Activated CD4-positive, alpha-beta T cell treated with anti-CD3 and anti-CD28 coated beads, Interleukin-2, amount 10 ng/mL, durations not matched to agents 7 days and 5 days (primary cell): Measurements from ENCODE around the gene DDX23. TPM values are rescaled to one million over a fixed set of nuclear protein-coding genes. Genes with fewer than 3 reads are reported as not detected.

Experiments used
- CTCF ChIA-PET: fragments of 350-600 bp; sonication (Branson Sonifier 250); formaldehyde crosslinking; loops from one replicate; lab custom pipeline; 2021; ENCODE audit warnings: antibody characterized with exemption; lab: Charles Lee
- POLR2A ChIA-PET: fragments of 350-600 bp; sonication (Branson Sonifier 250); formaldehyde crosslinking; loops from one replicate; lab custom pipeline; 2021; ENCODE audit warnings: antibody characterized with exemption; lab: Charles Lee
- DNase-seq: peaks from one replicate; pipeline ENCODE4 v3.0.0-alpha.2; 2020
- H3K27ac Mint-ChIP-seq: one replicate; pipeline ENCODE4 v1.8.0; 2021; ENCODE audit warnings: mild to moderate bottlenecking, moderate library complexity, mixed read lengths
- H3K27me3 Mint-ChIP-seq: one replicate; pipeline ENCODE4 v1.8.0; 2021; ENCODE audit warnings: mixed read lengths
- H3K36me3 Mint-ChIP-seq: one replicate; pipeline ENCODE4 v1.8.0; 2021; ENCODE audit warnings: low read depth, mixed read lengths
- H3K4me1 Mint-ChIP-seq: one replicate; pipeline ENCODE4 v1.8.0; 2021; ENCODE audit warnings: mixed read lengths
- H3K4me3 Mint-ChIP-seq: one replicate; pipeline ENCODE4 v1.8.0; 2021; ENCODE audit warnings: mild to moderate bottlenecking, moderate library complexity, mixed read lengths
- H3K9me3 Mint-ChIP-seq: one replicate; pipeline ENCODE4 v1.8.0; 2021; ENCODE audit warnings: mixed read lengths
- total RNA-seq, 2 experiments: library from RNA; stranded (reverse); gene quantifications; one replicate each; pipeline ENCODE4 v1.2.3, GENCODE V29; 2021

The DDX23 gene
- total RNA-seq, 2 experiments from 2014 or later: 143 to 144 TPM

DNA sequence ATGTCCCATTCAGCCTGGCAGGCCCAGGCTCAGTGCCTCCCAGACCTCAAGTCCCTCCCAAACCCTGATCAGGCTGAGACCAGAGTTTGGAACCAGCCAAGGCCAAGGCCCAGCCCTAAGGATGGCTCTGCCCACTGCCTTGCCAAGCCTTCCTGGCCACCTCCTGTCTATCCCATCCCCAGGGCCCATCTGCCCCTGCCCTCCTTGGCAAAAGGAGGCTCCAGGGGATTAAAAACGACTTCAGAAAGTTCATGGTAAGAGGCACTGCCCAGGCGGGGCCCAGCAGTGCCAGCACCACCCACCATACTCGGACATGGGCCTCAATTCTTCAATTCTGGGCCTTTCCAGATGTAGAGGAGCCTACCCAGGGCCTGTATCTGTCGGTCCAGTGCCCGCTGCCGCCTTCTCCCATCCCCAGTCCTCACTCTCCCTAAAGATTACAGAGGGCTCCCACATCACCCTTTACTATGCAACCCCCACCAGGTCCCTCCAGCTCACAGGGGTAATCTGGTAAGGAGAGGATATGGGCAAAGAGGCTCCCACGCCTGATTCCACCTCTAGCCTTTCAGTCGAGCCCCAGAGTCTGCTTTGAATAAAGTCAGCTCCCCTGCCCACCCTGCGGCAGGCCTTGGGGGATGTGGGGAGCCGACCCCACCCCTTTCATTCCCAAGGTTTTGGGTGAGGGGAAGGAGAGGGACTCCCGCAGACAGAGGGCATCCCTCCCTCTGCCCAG, 64.0 kb downstream of the DDX23 start:
- H3K27me3 Mint-ChIP-seq: peaks cover 52% of the 10 kb centered on the region
- H3K4me3 Mint-ChIP-seq: no peak overlapping the region
- peaks cover 2% of the 10 kb centered on the region for H3K4me1 Mint-ChIP-seq
- DNase-seq: no peak
- no peaks in the 10 kb centered on the region for H3K36me3 Mint-ChIP-seq
- no peaks in the 10 kb centered on the region for H3K9me3 Mint-ChIP-seq
- CTCF ChIA-PET: interaction anchor here (0.6 to 2.0 kb wide), 2 partner anchors 9 to 66 kb away, joined by 4 to 5 read pairs; no protein-coding TSS in a partner anchor
- POLR2A ChIA-PET: no interaction called here
- no peak overlapping the region for H3K27ac Mint-ChIP-seq

DNA sequence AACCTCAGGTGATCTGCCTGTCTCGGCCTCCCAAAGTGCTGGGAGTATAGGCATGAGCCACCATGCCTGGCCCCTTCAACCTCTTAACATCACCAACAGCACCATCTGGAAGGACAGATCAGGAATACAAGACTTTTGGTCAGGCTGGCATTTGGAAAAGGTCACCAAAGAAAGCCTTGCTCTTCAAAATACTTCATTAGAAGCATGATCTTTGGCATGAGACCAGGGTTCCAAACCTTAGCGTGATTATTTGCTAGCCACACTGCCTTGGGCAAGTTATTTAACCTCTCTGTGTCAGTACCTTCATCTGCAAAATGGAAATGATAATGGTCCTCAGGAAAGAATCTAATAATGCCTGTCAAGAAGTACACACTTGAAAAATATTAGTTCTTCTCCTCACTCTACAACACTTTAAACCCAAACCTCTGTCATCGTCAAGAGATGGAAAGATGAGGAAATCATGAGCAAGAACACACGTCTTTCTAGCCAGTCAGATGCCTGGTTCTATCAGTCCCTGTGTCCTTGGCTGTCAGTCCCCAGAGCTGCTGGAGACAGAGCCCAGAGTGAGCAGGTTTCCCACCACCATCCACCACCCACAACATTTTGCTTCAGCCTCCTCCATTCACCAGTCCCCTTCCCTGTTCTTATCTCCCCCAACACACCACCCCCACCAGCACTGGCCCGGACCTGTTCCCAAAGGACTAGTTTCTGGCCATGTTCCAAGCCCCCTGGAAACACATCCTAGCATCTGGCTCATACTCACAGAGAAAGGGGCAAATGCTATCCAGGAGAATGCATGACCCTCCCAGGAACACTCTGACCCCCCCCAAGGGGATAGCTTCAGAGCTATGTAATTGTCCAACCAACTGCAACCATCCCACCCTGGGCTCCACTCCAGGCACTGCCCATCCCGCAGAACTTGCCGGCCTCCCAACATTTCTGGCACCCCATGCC, 65.1 kb downstream of the DDX23 start:
- no peaks in the 10 kb centered on the region for H3K36me3 Mint-ChIP-seq
- H3K9me3 Mint-ChIP-seq: no peaks in the 10 kb centered on the region
- no peak for DNase-seq
- peaks cover 52% of the 10 kb centered on the region for H3K27me3 Mint-ChIP-seq
- CTCF ChIA-PET: interaction anchor here (0.6 to 2.0 kb wide), 2 partner anchors 10 to 65 kb away, joined by 4 to 5 read pairs; no protein-coding TSS in a partner anchor
- no peak overlapping the region for H3K27ac Mint-ChIP-seq
- POLR2A ChIA-PET: no interaction called here
- no peak overlapping the region for H3K4me3 Mint-ChIP-seq
- peaks cover 2% of the 10 kb centered on the region for H3K4me1 Mint-ChIP-seq

DNA sequence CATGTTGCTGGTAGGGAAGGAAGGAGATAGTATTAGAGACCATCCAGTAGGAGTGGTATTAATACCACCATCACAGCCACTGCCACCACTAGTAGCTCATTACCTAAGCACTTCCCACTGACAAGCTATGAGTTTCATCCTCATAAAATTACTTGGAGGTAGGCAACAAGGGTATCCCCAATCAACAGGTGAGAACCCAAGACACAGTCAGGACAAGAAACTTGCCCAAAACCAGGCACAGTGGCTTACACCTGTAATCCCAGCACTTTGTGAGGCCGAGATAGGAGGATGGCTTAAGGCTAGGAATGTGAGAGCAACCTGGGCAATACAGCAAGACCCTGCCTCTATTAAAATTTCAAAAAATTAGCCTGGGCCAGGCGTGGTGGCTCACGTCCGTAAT, 68.5 kb downstream of the DDX23 start:
- peaks cover 35% of the 10 kb centered on the region for H3K27me3 Mint-ChIP-seq
- ChIA-PET POLR2A (no interaction called here), CTCF (interaction anchor here (0.9 to 1.0 kb wide), 2 partner anchors 22 to 29 kb away, joined by 3 read pairs; no protein-coding TSS in a partner anchor)
- no peaks in the 10 kb centered on the region for H3K4me1 Mint-ChIP-seq
- H3K4me3 Mint-ChIP-seq: no peak overlapping the region
- H3K27ac Mint-ChIP-seq: no peak overlapping the region
- H3K9me3 Mint-ChIP-seq: no peaks in the 10 kb centered on the region
- H3K36me3 Mint-ChIP-seq: no peaks in the 10 kb centered on the region
- no peak for DNase-seq

DNA sequence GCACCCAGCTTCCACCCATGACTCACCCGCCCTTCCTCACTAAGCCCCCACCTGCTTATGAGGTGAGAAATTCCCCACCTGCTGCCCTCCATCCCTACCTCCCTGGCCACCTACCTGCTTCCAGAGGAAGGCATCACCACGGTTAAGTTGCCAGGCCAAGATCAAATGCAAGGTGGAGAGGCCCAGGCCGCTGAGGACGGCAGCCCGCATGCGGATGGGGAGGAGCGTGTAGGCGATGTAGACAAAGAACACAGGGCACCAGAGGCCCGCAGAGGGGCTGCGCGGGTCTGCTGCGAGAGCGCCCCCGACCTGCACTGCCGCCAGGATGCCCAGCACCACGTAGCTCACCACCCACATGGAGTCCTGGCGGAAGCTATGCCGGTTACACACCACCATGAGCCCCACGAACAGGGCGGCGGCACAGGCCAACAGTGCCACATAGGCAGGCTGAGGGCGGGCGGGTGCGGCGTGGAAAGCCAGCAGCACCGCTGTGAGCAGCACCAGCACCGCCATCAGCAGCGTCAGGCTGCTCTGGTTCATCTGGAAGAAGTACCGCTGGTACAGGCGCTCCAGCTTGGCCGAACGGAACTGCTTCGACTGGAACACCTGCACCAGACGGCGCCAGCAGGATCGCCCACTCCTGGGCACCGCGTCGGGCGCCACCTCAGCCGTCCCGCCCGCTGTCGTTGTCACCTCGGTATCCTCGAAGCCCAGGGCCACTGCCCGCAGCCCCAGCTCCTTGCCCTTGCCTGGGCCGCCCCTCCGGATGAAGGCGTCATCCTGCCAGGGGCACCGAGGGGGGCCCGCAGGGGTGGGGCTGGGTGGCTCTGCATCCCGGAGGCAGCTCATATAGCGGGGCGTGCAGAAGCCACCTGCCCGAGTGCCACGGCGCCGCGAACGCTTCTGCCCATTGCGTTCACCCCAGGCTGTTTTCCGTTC, 69.2 kb downstream of the DDX23 start:
- no peak overlapping the region for H3K27ac Mint-ChIP-seq

DNA sequence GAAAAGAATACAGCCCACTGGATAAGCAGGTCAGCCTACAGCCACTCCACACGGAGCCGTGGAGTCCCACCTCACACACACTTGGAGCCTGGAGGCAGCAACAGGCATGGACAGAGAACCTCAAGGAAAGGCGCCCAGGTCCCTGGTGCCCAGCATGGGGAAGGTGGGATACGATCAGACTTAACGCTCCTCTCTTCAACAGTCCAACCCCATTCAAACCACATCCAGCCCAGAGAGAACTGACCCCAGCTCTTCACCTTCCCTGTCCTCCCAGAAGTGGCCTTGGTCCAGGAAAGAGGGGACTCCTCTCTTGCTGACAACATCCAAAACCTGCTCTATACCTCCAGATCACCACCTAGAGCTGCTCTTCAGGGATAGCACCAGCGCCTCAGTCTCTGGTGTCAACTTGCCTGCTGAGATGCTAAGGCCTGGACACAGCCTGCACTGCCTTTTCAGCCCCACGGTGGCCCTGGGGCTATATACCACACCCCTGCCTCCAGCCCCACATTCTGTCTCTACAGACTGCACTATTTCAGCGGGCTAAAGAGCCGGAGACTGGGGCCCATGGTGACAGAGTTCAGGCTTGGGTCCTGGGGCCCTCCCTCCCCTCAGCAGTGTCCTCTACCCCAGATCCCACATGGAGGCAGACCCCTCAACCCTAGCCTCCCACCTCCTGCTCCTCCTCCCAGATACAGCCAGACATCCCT, 70.1 kb downstream of the DDX23 start:
- no peaks in the 10 kb centered on the region for H3K36me3 Mint-ChIP-seq
- no peaks in the 10 kb centered on the region for H3K4me1 Mint-ChIP-seq
- no peak overlapping the region for H3K27ac Mint-ChIP-seq
- no peak for DNase-seq
- CTCF ChIA-PET: interaction anchor here (1.0 to 1.5 kb wide), 4 partner anchors 13 to 37 kb away, joined by 4 read pairs; no protein-coding TSS in a partner anchor
- POLR2A ChIA-PET: no interaction called here
- no peak overlapping the region for H3K4me3 Mint-ChIP-seq
- H3K9me3 Mint-ChIP-seq: no peaks in the 10 kb centered on the region
- H3K27me3 Mint-ChIP-seq: peaks cover 20% of the 10 kb centered on the region

More for the DNA sequence above, 69.2 kb downstream of the DDX23 start:
- no peaks in the 10 kb centered on the region for H3K4me1 Mint-ChIP-seq
- H3K9me3 Mint-ChIP-seq: no peaks in the 10 kb centered on the region
- no peak for DNase-seq
- H3K4me3 Mint-ChIP-seq: no peak overlapping the region
- H3K27me3 Mint-ChIP-seq: peaks cover 27% of the 10 kb centered on the region
- H3K36me3 Mint-ChIP-seq: no peaks in the 10 kb centered on the region
- ChIA-PET POLR2A (no interaction called here), CTCF (interaction anchor here (0.9 to 1.1 kb wide), 3 partner anchors 22 to 37 kb away, joined by 3 to 4 read pairs (median 3); no protein-coding TSS in a partner anchor)

DNA sequence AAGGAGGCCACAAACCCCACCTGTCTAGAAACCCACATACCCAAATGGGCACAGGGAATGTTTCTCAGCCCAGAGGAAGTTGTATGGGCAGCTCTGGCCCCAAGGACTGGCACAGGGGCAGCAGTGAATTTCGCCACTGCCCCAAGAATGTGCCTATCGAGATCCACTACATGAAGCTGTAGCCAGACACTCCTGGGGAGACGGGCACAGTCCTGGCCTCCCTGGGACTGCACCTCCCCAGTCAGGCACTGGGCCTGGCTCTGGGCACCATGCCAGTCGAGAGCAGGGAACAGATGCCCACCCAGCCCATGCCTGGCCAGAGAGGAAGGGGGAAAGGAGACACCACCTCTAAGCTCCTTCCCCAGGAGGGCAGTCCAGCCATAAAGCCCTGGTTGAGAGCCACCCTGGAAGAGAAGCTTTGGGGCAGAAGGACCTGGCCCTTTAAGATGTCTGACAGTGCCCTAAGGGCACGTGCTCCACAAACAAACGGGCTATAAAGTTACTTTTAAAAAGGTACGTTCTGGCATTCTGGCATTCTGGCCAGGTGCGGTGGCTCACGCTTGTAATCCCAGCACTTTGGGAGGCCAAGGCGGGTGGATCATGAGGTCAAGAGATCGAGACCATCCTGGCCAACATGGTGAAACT, 71.5 kb downstream of the DDX23 start:
- ChIA-PET POLR2A (no interaction called here), CTCF (interaction anchor here (0.6 to 1.7 kb wide), 4 partner anchors 9 to 479 kb away, joined by 3 to 5 read pairs (median 4); partner anchors contain the start of gene ADCY6)
- DNase-seq: no peak
- H3K27me3 Mint-ChIP-seq: peaks cover 7% of the 10 kb centered on the region
- no peaks in the 10 kb centered on the region for H3K36me3 Mint-ChIP-seq
- H3K9me3 Mint-ChIP-seq: no peaks in the 10 kb centered on the region
- H3K27ac Mint-ChIP-seq: no peak overlapping the region
- H3K4me1 Mint-ChIP-seq: no peaks in the 10 kb centered on the region
- no peak overlapping the region for H3K4me3 Mint-ChIP-seq

DNA sequence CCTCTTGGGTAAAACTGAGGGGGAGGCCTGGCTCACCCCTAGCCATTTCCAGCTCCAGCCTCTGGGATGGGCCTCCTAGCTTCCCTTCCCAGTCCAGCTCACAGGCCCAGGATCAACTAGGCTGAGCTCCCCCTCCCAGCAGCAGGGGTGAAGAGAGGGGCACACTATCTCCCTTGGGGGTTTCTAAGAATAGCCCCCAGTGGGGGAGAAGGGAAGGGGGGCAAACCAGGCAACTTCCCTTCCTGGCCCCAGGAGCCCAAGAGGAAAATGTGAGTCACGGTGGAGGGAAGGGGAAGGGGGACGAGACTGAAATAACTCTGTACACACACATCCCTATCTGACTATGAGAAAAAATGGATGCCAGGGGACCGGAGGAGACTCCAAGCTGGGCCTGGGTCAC, 72.1 kb downstream of the DDX23 start:
- ChIA-PET POLR2A (no interaction called here), CTCF (interaction anchor here (1.3 to 1.7 kb wide), 3 partner anchors 9 to 20 kb away, joined by 3 to 5 read pairs (median 4); partner anchors contain the start of gene ADCY6)
- Mint-ChIP-seq H3K4me3 (no peak overlapping the region), H3K4me1 (no peaks in the 10 kb centered on the region), H3K36me3 (no peaks in the 10 kb centered on the region), H3K27me3 (peaks cover 2% of the 10 kb centered on the region), H3K27ac (no peak overlapping the region), H3K9me3 (no peaks in the 10 kb centered on the region)
- no peak for DNase-seq

Other genes with a start within 250 kb of the DDX23 start
- gene KANSL2, start 169.9 kb downstream of the DDX23 start, total RNA-seq: 10 to 100 TPM; 44.1 to 44.5 TPM
- 10 to 100 TPM; 51.6 to 53.7 TPM for gene CCNT1, start 135.5 kb downstream of the DDX23 start, total RNA-seq
- not detected for gene ADCY6, start 63.1 kb downstream of the DDX23 start, total RNA-seq
- 10 to 100 TPM; 14.9 to 19.9 TPM for gene CACNB3, start 33.7 kb downstream of the DDX23 start, total RNA-seq
- 1 to 10 TPM; 1.1 to 1.2 TPM for gene RND1, start 13.7 kb upstream of the DDX23 start, total RNA-seq
- gene FKBP11, start 73.3 kb upstream of the DDX23 start, total RNA-seq: 10 to 100 TPM; 44.2 to 45.6 TPM
- gene ARF3, start 105.3 kb upstream of the DDX23 start, total RNA-seq: 100 to 1,000 TPM in 1 of 2 experiments, 10 to 100 TPM in 1; 89.6 to 114 TPM
- gene WNT10B, start 119.6 kb upstream of the DDX23 start, total RNA-seq: under 1 TPM; 0.52 to 0.99 TPM
- under 1 TPM; 0.17 to 0.29 TPM for gene WNT1, start 126.2 kb upstream of the DDX23 start, total RNA-seq
- gene DDN, start 147.2 kb upstream of the DDX23 start, total RNA-seq: under 1 TPM; 0.10 to 0.17 TPM
- 10 to 100 TPM; 62.5 to 65.5 TPM for gene PRKAG1, start 166.6 kb upstream of the DDX23 start, total RNA-seq
- 100 to 1,000 TPM in 1 of 2 experiments, 10 to 100 TPM in 1; 97.9 to 116 TPM for gene KMT2D, start 208.6 kb upstream of the DDX23 start, total RNA-seq
- 1 to 10 TPM; 4.6 to 6.4 TPM for gene RHEBL1, start 217.8 kb upstream of the DDX23 start, total RNA-seq
- under 1 TPM in 1 of 2 experiments, not detected in 1; 0.12 TPM for gene DHH, start 242.6 kb upstream of the DDX23 start, total RNA-seq